Measurements from ENCODE around the gene COL1A1.

- TF ChIP-seq, protein P1, sequence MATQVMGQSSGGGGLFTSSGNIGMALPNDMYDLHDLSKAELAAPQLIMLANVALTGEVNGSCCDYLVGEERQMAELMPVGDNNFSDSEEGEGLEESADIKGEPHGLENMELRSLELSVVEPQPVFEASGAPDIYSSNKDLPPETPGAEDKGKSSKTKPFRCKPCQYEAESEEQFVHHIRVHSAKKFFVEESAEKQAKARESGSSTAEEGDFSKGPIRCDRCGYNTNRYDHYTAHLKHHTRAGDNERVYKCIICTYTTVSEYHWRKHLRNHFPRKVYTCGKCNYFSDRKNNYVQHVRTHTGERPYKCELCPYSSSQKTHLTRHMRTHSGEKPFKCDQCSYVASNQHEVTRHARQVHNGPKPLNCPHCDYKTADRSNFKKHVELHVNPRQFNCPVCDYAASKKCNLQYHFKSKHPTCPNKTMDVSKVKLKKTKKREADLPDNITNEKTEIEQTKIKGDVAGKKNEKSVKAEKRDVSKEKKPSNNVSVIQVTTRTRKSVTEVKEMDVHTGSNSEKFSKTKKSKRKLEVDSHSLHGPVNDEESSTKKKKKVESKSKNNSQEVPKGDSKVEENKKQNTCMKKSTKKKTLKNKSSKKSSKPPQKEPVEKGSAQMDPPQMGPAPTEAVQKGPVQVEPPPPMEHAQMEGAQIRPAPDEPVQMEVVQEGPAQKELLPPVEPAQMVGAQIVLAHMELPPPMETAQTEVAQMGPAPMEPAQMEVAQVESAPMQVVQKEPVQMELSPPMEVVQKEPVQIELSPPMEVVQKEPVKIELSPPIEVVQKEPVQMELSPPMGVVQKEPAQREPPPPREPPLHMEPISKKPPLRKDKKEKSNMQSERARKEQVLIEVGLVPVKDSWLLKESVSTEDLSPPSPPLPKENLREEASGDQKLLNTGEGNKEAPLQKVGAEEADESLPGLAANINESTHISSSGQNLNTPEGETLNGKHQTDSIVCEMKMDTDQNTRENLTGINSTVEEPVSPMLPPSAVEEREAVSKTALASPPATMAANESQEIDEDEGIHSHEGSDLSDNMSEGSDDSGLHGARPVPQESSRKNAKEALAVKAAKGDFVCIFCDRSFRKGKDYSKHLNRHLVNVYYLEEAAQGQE (IDR thresholded peaks at IDR 0.05; ENCODE audit: low read depth, low read length), result no peak
- no peak for TF ChIP-seq GABPA (IDR thresholded peaks at IDR 0.05; ENCODE audit: low read depth)
- no peak for TF ChIP-seq CHD2 (IDR thresholded peaks at IDR 0.05; ENCODE audit: low read length, partially characterized antibody)
- TF ChIP-seq TEAD4 (IDR thresholded peaks at IDR 0.05; ENCODE audit: borderline replicate concordance, insufficient read depth), result no peak
- no peak for TF ChIP-seq YY1 (IDR thresholded peaks at IDR 0.05; ENCODE audit: low read depth)
These were observed 59.7 kb downstream of the COL1A1 start for GRCh38 chr17:50141745-50142110.
